Activated T-helper 1 cell treated with anti-CD3 and anti-CD28 coated beads, Interleukin-12 subunit alpha, Interleukin-12 subunit beta, Interleukin-2, Interleukin-4 antibody, amounts not matched to agents 30 ng/mL and 10 ng/mL and 1 ng/mL, durations not matched to agents 14 hours and 24 hours and 36 hours (primary cell): ENCODE data around the gene CTNNA1. TPM values are rescaled to one million over a fixed set of nuclear protein-coding genes. Genes with fewer than 3 reads are reported as not detected.

ENCODE experiments used
- DNase-seq: peaks from one replicate; pipeline ENCODE4 v3.0.0; 2021; ENCODE audit warnings: low spot score
- H3K27ac Mint-ChIP-seq: one replicate; pipeline ENCODE4 v1.8.0; 2021; ENCODE audit warnings: mild to moderate bottlenecking, mixed read lengths
- H3K27me3 Mint-ChIP-seq: one replicate; pipeline ENCODE4 v1.8.0; 2022; ENCODE audit warnings: mild to moderate bottlenecking, moderate library complexity, mixed read lengths; ENCODE audit not compliant: insufficient read depth
- H3K36me3 Mint-ChIP-seq: one replicate; pipeline ENCODE4 v1.8.0; 2021; ENCODE audit warnings: low read depth, mixed read lengths
- H3K4me1 Mint-ChIP-seq: one replicate; pipeline ENCODE4 v1.8.0; 2021; ENCODE audit warnings: low read depth, mixed read lengths
- H3K4me3 Mint-ChIP-seq: one replicate; pipeline ENCODE4 v1.8.0; 2021; ENCODE audit warnings: mild to moderate bottlenecking, moderate library complexity, mixed read lengths
- H3K9me3 Mint-ChIP-seq: one replicate; pipeline ENCODE4 v1.8.0; 2021; ENCODE audit warnings: mixed read lengths
- intact Hi-C: fragments of 100-400 bp; cut with micrococcal nuclease; formaldehyde crosslinking; loops from one replicate; pipeline ENCODE4 v1.15.1; 2024
- total RNA-seq: library from RNA; stranded (reverse); gene quantifications from 2 replicates; pipeline ENCODE4 v1.2.3, GENCODE V29; 2022

The CTNNA1 gene
- total RNA-seq, 1 donor from 2014 or later: 58.0 TPM

GRCh38 chr5:138951091-138951985, 198.1 kb downstream of the CTNNA1 start:
- Mint-ChIP-seq H3K9me3 (no peaks in the 10 kb centered on the region), H3K36me3 (no peaks in the 10 kb centered on the region), H3K4me1 (peaks cover 12% of the 10 kb centered on the region), H3K4me3 (no peak overlapping the region), H3K27me3 (no peaks in the 10 kb centered on the region), H3K27ac (no peak overlapping the region)
- intact Hi-C loops: no loop called here
- no peak for DNase-seq

GRCh38 chr5:138951986-138952735, 198.9 kb downstream of the CTNNA1 start:
- no peaks in the 10 kb centered on the region for H3K36me3 Mint-ChIP-seq
- H3K27me3 Mint-ChIP-seq: no peaks in the 10 kb centered on the region
- intact Hi-C loops: no loop called here

GRCh38 chr5:138952962-138953361, 199.7 kb downstream of the CTNNA1 start:
- Mint-ChIP-seq H3K4me3 (no peak overlapping the region), H3K27me3 (no peaks in the 10 kb centered on the region), H3K9me3 (no peaks in the 10 kb centered on the region), H3K4me1 (peaks cover 12% of the 10 kb centered on the region), H3K36me3 (no peaks in the 10 kb centered on the region), H3K27ac (no peak overlapping the region)
- DNase-seq: no peak
- intact Hi-C loops: no loop called here

More at GRCh38 chr5:138951986-138952735, 198.9 kb downstream of the CTNNA1 start:
- Mint-ChIP-seq H3K4me1 (peaks cover 12% of the 10 kb centered on the region), H3K27ac (no peak overlapping the region), H3K4me3 (no peak overlapping the region), H3K9me3 (no peaks in the 10 kb centered on the region)
- DNase-seq: no peak

- Mint-ChIP-seq H3K4me3 (no peak overlapping the region), H3K4me1 (peaks cover 12% of the 10 kb centered on the region), H3K36me3 (no peaks in the 10 kb centered on the region), H3K9me3 (no peaks in the 10 kb centered on the region), H3K27me3 (no peaks in the 10 kb centered on the region), H3K27ac (no peak overlapping the region)
- intact Hi-C loops: no loop called here
- DNase-seq: no peak
These were observed 200.4 kb downstream of the CTNNA1 start for GRCh38 chr5:138953387-138954256.

- intact Hi-C loops: no loop called here
- Mint-ChIP-seq H3K4me3 (no peak overlapping the region), H3K36me3 (no peaks in the 10 kb centered on the region), H3K4me1 (peaks cover 12% of the 10 kb centered on the region), H3K27ac (no peak overlapping the region), H3K27me3 (no peaks in the 10 kb centered on the region), H3K9me3 (no peaks in the 10 kb centered on the region)
- DNase-seq: no peak
These were observed 201.2 kb downstream of the CTNNA1 start for GRCh38 chr5:138954257-138955012.

GRCh38 chr5:138955013-138955660, 201.9 kb downstream of the CTNNA1 start:
- Mint-ChIP-seq H3K4me1 (peaks cover 12% of the 10 kb centered on the region), H3K4me3 (no peak overlapping the region), H3K27ac (no peak overlapping the region), H3K27me3 (no peaks in the 10 kb centered on the region), H3K36me3 (no peaks in the 10 kb centered on the region), H3K9me3 (no peaks in the 10 kb centered on the region)
- DNase-seq: no peak
- intact Hi-C loops: no loop called here

GRCh38 chr5:138955671-138956295, 202.6 kb downstream of the CTNNA1 start:
- Mint-ChIP-seq H3K4me1 (peaks cover 12% of the 10 kb centered on the region), H3K4me3 (no peak overlapping the region), H3K9me3 (no peaks in the 10 kb centered on the region), H3K27me3 (no peaks in the 10 kb centered on the region), H3K27ac (no peak overlapping the region), H3K36me3 (no peaks in the 10 kb centered on the region)
- DNase-seq: no peak
- intact Hi-C loops: no loop called here

- H3K27me3 Mint-ChIP-seq: no peaks in the 10 kb centered on the region
- no peaks in the 10 kb centered on the region for H3K9me3 Mint-ChIP-seq
- no peak for DNase-seq
- H3K36me3 Mint-ChIP-seq: no peaks in the 10 kb centered on the region
- peaks cover 12% of the 10 kb centered on the region for H3K4me1 Mint-ChIP-seq
- intact Hi-C loops: no loop called here
- H3K4me3 Mint-ChIP-seq: no peak overlapping the region
- H3K27ac Mint-ChIP-seq: no peak overlapping the region
These were observed 203.6 kb downstream of the CTNNA1 start for GRCh38 chr5:138956801-138957200.

- Mint-ChIP-seq H3K27ac (no peak overlapping the region), H3K4me3 (no peak overlapping the region), H3K9me3 (no peaks in the 10 kb centered on the region), H3K36me3 (no peaks in the 10 kb centered on the region), H3K4me1 (no peaks in the 10 kb centered on the region), H3K27me3 (no peaks in the 10 kb centered on the region)
- intact Hi-C loops: no loop called here
- no peak for DNase-seq
These were observed 207.0 kb downstream of the CTNNA1 start for GRCh38 chr5:138960145-138960692.

GRCh38 chr5:138961221-138961620, 208.0 kb downstream of the CTNNA1 start:
- H3K9me3 Mint-ChIP-seq: no peaks in the 10 kb centered on the region
- no peak overlapping the region for H3K27ac Mint-ChIP-seq
- intact Hi-C loops: no loop called here

GRCh38 chr5:138961729-138962128, 208.5 kb downstream of the CTNNA1 start:
- Mint-ChIP-seq H3K9me3 (no peaks in the 10 kb centered on the region), H3K36me3 (no peaks in the 10 kb centered on the region), H3K27ac (no peak overlapping the region), H3K27me3 (no peaks in the 10 kb centered on the region), H3K4me3 (no peak overlapping the region), H3K4me1 (no peaks in the 10 kb centered on the region)
- intact Hi-C loops: no loop called here
- no peak for DNase-seq

More at GRCh38 chr5:138961221-138961620, 208.0 kb downstream of the CTNNA1 start:
- Mint-ChIP-seq H3K27me3 (no peaks in the 10 kb centered on the region), H3K4me1 (no peaks in the 10 kb centered on the region), H3K4me3 (no peak overlapping the region), H3K36me3 (no peaks in the 10 kb centered on the region)
- DNase-seq: no peak
